NB4 (cell line): ENCODE data around the gene KCNJ5.

ENCODE experiments used
- CTCF ChIP-seq: IDR thresholded peaks from one replicate; pipeline ENCODE4 v1.5.1; 2012; ENCODE audit warnings: low read depth, low read length
- MYC ChIP-seq: IDR thresholded peaks from 2 replicates; pipeline ENCODE4 v1.6.1; 2011; ENCODE audit warnings: low read depth, low read length

GRCh38 chr11:128909438-128910125 lies 18.4 kb downstream of the KCNJ5 start:
- TF ChIP-seq CTCF (no peak), MYC (no peak)
